ENCODE results near the gene PPARG.

DNA sequence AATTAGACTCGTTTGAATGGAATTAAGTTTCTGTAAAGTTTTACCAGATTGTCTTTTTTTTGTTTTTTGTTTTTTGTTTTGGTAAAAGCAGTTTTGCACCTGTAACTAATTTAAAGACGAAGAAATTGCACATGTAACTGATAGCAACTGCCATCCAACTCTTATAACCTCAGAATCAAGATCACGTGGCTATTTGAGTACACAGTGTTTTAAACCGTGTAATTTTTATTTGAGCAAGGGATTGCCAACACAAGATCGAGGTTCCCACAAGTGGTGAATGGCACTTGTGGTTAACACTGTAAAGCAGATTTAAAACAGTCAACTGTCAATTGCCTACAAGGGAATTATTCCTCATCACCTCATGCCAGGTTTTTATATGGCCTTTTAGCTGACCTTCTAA, 67.3 kb downstream of the PPARG start:
- TF ChIP-seq EP300 (IDR thresholded peaks at IDR 0.05; ENCODE audit: borderline replicate concordance in 1 of 2, control insufficient read depth in 1 of 2, low read depth in 2 of 2, low read length in 2 of 2) (no peak), NFIC (IDR thresholded peaks at IDR 0.05; ENCODE audit: low read depth, low read length) (no peak), JUND (IDR thresholded peaks at IDR 0.05; ENCODE audit: low read depth, low read length) (no peak), RFX5 (IDR thresholded peaks at IDR 0.05; ENCODE audit: low read depth, low read length) (no peak), RAD51 (IDR thresholded peaks at IDR 0.05) (no peak), TCF7 (IDR thresholded peaks at IDR 0.05; ENCODE audit: borderline replicate concordance) (no peak), POLR2AphosphoS5 (IDR thresholded peaks at IDR 0.05; ENCODE audit: low read length) (no peak)
- TF ChIP-seq, protein P1, sequence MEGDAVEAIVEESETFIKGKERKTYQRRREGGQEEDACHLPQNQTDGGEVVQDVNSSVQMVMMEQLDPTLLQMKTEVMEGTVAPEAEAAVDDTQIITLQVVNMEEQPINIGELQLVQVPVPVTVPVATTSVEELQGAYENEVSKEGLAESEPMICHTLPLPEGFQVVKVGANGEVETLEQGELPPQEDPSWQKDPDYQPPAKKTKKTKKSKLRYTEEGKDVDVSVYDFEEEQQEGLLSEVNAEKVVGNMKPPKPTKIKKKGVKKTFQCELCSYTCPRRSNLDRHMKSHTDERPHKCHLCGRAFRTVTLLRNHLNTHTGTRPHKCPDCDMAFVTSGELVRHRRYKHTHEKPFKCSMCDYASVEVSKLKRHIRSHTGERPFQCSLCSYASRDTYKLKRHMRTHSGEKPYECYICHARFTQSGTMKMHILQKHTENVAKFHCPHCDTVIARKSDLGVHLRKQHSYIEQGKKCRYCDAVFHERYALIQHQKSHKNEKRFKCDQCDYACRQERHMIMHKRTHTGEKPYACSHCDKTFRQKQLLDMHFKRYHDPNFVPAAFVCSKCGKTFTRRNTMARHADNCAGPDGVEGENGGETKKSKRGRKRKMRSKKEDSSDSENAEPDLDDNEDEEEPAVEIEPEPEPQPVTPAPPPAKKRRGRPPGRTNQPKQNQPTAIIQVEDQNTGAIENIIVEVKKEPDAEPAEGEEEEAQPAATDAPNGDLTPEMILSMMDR (IDR thresholded peaks at IDR 0.05 in 2 of 3, conservative IDR thresholded peaks at IDR 0.05 in 1 of 3; ENCODE audit: control insufficient read depth in 2 of 3, extremely low read depth in 1 of 3, insufficient read depth in 1 of 3, low read depth in 3 of 3, low read length in 3 of 3), result no peak
